Ishikawa (cell line): ENCODE results near the gene EHD4.

Experiments used
- CEBPB ChIP-seq: IDR thresholded peaks from 2 replicates; pipeline ENCODE4 v1.6.1; 2012
- CREB1 ChIP-seq: IDR thresholded peaks from 2 replicates; pipeline ENCODE4 v1.6.1; 2012; ENCODE audit warnings: low read depth
- EGR1 ChIP-seq: IDR thresholded peaks from 2 replicates; pipeline ENCODE4 v1.6.1; 2012
- EP300 ChIP-seq: IDR thresholded peaks from 2 replicates; pipeline ENCODE4 v1.6.1; 2012; ENCODE audit warnings: borderline replicate concordance
- FOXM1 ChIP-seq: IDR thresholded peaks from 2 replicates; pipeline ENCODE4 v1.6.1; 2012; ENCODE audit warnings: low read depth, borderline replicate concordance
- NFIC ChIP-seq: IDR thresholded peaks from 2 replicates; pipeline ENCODE4 v1.6.1; 2012
- RAD21 ChIP-seq: IDR thresholded peaks from 2 replicates; pipeline ENCODE4 v1.6.1; 2012; ENCODE audit warnings: low read depth
- TAF1 ChIP-seq: IDR thresholded peaks from 2 replicates; pipeline ENCODE4 v1.6.1; 2012; ENCODE audit warnings: low read depth, mild to moderate bottlenecking
- TCF12 ChIP-seq: IDR thresholded peaks from 2 replicates; pipeline ENCODE4 v1.6.1; 2012; ENCODE audit warnings: low read depth
- TEAD4 ChIP-seq: IDR thresholded peaks from 2 replicates; pipeline ENCODE4 v1.6.1; 2012
- YY1 ChIP-seq: IDR thresholded peaks from 2 replicates; pipeline ENCODE4 v1.6.1; 2012; ENCODE audit warnings: low read depth
- ZBTB7A ChIP-seq: IDR thresholded peaks from 2 replicates; pipeline ENCODE4 v1.6.1; 2012; ENCODE audit warnings: low read depth
- TF ChIP-seq, protein P1 (sequence below): IDR thresholded peaks from 2 replicates; pipeline ENCODE4 v1.6.1; 2012
- TF ChIP-seq, protein P2 (sequence below): IDR thresholded peaks from 2 replicates; pipeline ENCODE4 v1.6.1; 2012; ENCODE audit warnings: low read depth, mild to moderate bottlenecking
- TF ChIP-seq, protein P3 (sequence below): IDR thresholded peaks from 2 replicates; pipeline ENCODE4 v1.6.1; 2012

The EHD4 gene

DNA sequence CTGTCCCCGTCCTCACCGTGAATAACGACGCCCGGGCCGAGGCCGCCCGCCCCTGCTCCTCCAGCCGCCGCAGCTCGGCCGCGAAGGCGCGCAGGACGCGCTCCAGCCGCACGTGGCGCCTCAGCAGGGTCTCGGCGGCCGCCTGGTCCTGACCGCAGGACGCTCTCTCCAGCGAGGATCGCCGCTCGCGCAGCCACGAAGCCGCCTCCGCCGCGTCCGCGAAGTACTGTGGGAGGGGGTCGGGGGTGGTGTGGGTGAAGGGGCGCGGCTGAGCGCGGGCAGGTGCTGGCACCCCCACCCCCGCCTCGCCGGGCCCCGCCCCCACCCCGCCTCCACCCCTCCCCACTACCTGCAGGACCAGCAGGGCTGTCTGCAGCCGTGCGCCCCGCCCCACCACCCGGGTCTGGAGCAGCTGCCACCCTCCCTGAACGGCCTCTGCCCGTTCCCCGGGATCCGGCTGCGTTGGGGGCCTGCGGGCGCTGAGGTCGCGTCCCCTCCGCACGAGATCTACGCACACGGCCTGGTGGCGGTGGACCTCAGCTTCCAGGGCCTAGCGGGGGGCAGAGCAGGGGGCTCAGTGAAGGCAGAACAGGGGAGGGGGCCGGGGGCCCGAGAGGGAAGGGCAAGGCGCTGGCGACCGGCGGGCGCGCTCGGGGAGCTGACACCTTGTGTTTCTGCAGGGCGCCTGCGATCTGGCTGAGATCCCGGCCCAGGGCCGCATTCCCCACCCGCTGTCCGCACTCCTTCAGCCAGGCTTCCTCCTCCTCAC, 90.3 kb downstream of the EHD4 start:
- TF ChIP-seq, protein P1, sequence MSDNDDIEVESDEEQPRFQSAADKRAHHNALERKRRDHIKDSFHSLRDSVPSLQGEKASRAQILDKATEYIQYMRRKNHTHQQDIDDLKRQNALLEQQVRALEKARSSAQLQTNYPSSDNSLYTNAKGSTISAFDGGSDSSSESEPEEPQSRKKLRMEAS: peak; percentile 85
- no peak for TF ChIP-seq TEAD4

DNA sequence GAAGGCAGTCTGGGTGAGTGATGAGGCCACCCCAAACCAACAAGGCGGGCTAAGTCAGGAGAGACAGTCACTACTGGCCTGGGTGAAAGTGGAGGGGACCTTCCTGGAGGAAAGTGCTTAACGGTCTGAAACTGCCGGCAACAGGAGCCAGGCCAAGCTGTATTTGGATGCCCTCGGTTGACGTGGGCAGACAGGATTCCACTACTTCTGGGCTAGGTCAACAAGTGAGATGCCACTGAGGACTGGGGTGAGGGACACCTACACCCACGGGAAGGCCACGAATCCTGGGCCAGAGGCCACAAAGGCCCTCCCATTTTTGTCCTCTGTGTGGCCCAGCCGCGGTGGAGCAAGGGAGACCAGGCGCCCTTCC, 90.8 kb downstream of the EHD4 start:
- no peak for TF ChIP-seq EGR1
- TF ChIP-seq TCF12: no peak
- no peak for TF ChIP-seq TAF1
- no peak for TF ChIP-seq YY1
- TF ChIP-seq, protein P2, sequence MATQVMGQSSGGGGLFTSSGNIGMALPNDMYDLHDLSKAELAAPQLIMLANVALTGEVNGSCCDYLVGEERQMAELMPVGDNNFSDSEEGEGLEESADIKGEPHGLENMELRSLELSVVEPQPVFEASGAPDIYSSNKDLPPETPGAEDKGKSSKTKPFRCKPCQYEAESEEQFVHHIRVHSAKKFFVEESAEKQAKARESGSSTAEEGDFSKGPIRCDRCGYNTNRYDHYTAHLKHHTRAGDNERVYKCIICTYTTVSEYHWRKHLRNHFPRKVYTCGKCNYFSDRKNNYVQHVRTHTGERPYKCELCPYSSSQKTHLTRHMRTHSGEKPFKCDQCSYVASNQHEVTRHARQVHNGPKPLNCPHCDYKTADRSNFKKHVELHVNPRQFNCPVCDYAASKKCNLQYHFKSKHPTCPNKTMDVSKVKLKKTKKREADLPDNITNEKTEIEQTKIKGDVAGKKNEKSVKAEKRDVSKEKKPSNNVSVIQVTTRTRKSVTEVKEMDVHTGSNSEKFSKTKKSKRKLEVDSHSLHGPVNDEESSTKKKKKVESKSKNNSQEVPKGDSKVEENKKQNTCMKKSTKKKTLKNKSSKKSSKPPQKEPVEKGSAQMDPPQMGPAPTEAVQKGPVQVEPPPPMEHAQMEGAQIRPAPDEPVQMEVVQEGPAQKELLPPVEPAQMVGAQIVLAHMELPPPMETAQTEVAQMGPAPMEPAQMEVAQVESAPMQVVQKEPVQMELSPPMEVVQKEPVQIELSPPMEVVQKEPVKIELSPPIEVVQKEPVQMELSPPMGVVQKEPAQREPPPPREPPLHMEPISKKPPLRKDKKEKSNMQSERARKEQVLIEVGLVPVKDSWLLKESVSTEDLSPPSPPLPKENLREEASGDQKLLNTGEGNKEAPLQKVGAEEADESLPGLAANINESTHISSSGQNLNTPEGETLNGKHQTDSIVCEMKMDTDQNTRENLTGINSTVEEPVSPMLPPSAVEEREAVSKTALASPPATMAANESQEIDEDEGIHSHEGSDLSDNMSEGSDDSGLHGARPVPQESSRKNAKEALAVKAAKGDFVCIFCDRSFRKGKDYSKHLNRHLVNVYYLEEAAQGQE: no peak
- TF ChIP-seq, protein P1: no peak
- TF ChIP-seq FOXM1: no peak
- TF ChIP-seq EP300: no peak
- TF ChIP-seq RAD21: no peak
- no peak for TF ChIP-seq ZBTB7A

DNA sequence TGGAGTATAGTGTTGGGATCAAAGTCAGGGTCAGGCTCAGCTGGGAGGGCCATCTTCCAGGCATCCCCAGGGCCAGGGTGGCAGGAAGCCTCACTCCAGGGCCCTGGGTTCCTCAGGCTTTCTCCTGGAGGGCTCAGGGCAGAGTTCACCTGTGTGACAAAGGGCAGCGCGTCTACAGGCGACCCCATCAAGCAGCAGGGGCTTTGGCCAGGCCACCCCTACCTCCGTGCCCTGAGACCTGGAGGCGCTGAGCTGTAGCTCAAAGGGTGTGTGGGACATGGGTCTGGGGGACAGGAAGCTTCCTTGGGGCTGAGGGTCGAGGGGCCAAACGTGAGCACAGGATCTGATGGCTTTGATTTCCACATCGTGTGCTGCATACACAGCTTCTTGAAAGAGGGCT, 91.3 kb downstream of the EHD4 start:
- TF ChIP-seq, protein P2: no peak
- TF ChIP-seq, protein P3, sequence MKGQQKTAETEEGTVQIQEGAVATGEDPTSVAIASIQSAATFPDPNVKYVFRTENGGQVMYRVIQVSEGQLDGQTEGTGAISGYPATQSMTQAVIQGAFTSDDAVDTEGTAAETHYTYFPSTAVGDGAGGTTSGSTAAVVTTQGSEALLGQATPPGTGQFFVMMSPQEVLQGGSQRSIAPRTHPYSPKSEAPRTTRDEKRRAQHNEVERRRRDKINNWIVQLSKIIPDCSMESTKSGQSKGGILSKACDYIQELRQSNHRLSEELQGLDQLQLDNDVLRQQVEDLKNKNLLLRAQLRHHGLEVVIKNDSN: no peak
- TF ChIP-seq TEAD4 (no peak), CEBPB (no peak), EP300 (no peak), ZBTB7A (no peak), CREB1 (no peak), TCF12 (no peak), YY1 (no peak), EGR1 (no peak), NFIC (no peak), RAD21 (no peak), TAF1 (no peak), FOXM1 (no peak)
- TF ChIP-seq, protein P1: no peak

DNA sequence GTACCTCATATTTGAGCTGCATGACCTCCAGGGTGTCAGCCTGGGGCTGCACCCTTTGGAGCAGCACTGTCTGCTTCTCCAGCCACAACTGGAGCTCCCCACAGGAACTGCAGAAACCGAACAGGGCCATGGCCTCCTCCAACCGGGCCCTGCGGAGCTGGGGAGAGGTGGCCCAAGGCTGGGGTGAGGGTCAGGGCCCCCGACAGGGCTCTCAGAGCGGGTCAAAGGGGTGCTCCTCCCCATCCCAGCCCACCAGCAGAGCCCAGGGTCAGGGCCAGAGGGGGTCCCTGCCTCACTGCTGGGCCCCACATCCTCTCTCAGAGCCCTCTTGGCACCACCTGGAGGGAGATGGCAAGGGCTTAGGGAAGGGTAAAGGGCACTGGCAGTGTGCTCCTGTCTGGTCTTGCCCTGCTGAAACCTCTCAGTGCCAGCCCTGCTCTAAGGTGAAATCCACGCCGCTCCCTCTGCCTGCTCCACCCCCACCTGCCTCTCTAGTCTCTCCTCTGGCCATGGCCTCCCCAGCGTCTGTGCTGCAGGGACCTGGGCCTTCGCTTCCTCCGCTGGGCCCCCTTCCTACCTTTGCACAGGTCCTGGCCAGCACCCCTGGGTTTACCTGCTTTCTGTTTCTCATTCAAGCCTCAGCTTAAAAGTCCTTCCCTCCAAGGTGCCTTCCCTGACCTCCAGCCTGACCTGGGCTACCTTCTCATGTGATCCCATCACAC, 92.0 kb downstream of the EHD4 start:
- no peak for TF ChIP-seq NFIC
- no peak for TF ChIP-seq TCF12
- no peak for TF ChIP-seq TEAD4
- TF ChIP-seq, protein P2: no peak
- TF ChIP-seq ZBTB7A: no peak
- no peak for TF ChIP-seq TAF1
- TF ChIP-seq, protein P1: no peak
- TF ChIP-seq RAD21: no peak
- TF ChIP-seq, protein P3: no peak
- TF ChIP-seq FOXM1: no peak
- TF ChIP-seq EGR1: no peak
- no peak for TF ChIP-seq CEBPB
- TF ChIP-seq EP300: no peak
